ENCODE results near the gene BTG4. TPM values are rescaled to one million over a fixed set of nuclear protein-coding genes. Genes with fewer than 3 reads are reported as not detected.
A peak's percentile ranks its signal among the peaks of the same experiment; 100 is the strongest.

The BTG4 gene
- 0.39 TPM in 1 of 2 replicates, not detected in the other for total RNA-seq (2014; rRNA removed; shearing (Covaris generic))
- polyA plus RNA-seq (2015; cell fraction: cytosol; rRNA removed): 0.31 TPM in 1 of 2 replicates, not detected in the other
- polyA plus RNA-seq (2015; cell fraction: nucleus; rRNA removed): 0.16 and 0.50 TPM in 2 replicates

- DNase-seq (ENCODE audit: low read depth): no peak
Measured at GRCh38 chr11:111512296-111513239, at the start of gene BTG4. BTG4 (minus strand) TSS chr11:111512386; CDS start chr11:111498776, 13,610 bp downstream.

GRCh38 chr11:111561791-111562325, 49.7 kb upstream of the BTG4 start:
- peak; percentile 69 for DNase-seq (ENCODE audit: low read depth)

- no peak for DNase-seq (ENCODE audit: low read depth)
Measured at GRCh38 chr11:111561306-111561705, 49.1 kb upstream of the BTG4 start.

GRCh38 chr11:111560800-111561199, 48.6 kb upstream of the BTG4 start:
- DNase-seq (ENCODE audit: low read depth): no peak

- no peak for DNase-seq (ENCODE audit: low read depth)
Measured at GRCh38 chr11:111559800-111560464, 47.7 kb upstream of the BTG4 start.

- peak; percentile 96 for DNase-seq (ENCODE audit: low read depth)
Measured at GRCh38 chr11:111557425-111558111, 45.4 kb upstream of the BTG4 start.

- no peak for DNase-seq (ENCODE audit: low read depth)
Measured at GRCh38 chr11:111555255-111555654, 43.1 kb upstream of the BTG4 start.

GRCh38 chr11:111554532-111554931, 42.3 kb upstream of the BTG4 start:
- peak; percentile 35 for DNase-seq (ENCODE audit: low read depth)

- DNase-seq (ENCODE audit: low read depth): no peak
Measured at GRCh38 chr11:111550258-111550657, 38.1 kb upstream of the BTG4 start.

- DNase-seq (ENCODE audit: low read depth): no peak
Measured at GRCh38 chr11:111549869-111550203, 37.6 kb upstream of the BTG4 start.

- no peak for DNase-seq (ENCODE audit: low read depth)
Measured at GRCh38 chr11:111549196-111549868, 37.1 kb upstream of the BTG4 start.

- DNase-seq (ENCODE audit: low read depth): no peak
Measured at GRCh38 chr11:111548525-111548924, 36.3 kb upstream of the BTG4 start.

- no peak for DNase-seq (ENCODE audit: low read depth)
Measured at GRCh38 chr11:111542606-111543275, 30.6 kb upstream of the BTG4 start.

- DNase-seq (ENCODE audit: low read depth): peak; percentile 88
Measured at GRCh38 chr11:111541254-111542061, 29.3 kb upstream of the BTG4 start.

- no peak for DNase-seq (ENCODE audit: low read depth)
Measured at GRCh38 chr11:111540937-111541253, 28.7 kb upstream of the BTG4 start.

GRCh38 chr11:111540114-111540936, 28.1 kb upstream of the BTG4 start, which contains the start of gene LAYN:
LAYN (plus strand) TSS chr11:111540720; CDS start chr11:111540844, 124 bp downstream.
- DNase-seq (ENCODE audit: low read depth): peak; percentile 66

- no peak for DNase-seq (ENCODE audit: low read depth)
Measured at GRCh38 chr11:111539426-111540113, 27.4 kb upstream of the BTG4 start.
